ACC112 (cell line): ENCODE results near the gene TTLL1.
A peak's percentile ranks its signal among the peaks of the same experiment; 100 is the strongest.

Source experiments
- H2AFZ ChIP-seq: fragments of 200-600 bp; sonication (generic); one replicate; pipeline ENCODE4 v1.6.0; 2017; ENCODE audit warnings: antibody characterized with exemption, low read length; ENCODE audit not compliant: unreplicated experiment
- H3K27ac ChIP-seq: fragments of 200-600 bp; sonication (generic); 2 replicates; pipeline ENCODE4 v1.5.1; 2014; ENCODE audit warnings: low read depth, mild to moderate bottlenecking, antibody characterized with exemption, low read length, moderate library complexity
- H3K27me3 ChIP-seq: fragments of 200-600 bp; sonication (generic); 2 replicates; pipeline ENCODE4 v1.6.1; 2014; ENCODE audit warnings: mild to moderate bottlenecking, antibody characterized with exemption, low read length, moderate library complexity, mixed read lengths; ENCODE audit not compliant: insufficient read depth
- H3K36me3 ChIP-seq: fragments of 200-600 bp; sonication (generic); 2 replicates; pipeline ENCODE4 v1.6.1; 2016; ENCODE audit warnings: mild to moderate bottlenecking, antibody characterized with exemption, low read length, moderate library complexity, mixed read lengths; ENCODE audit not compliant: insufficient read depth
- H3K4me1 ChIP-seq: fragments of 200-600 bp; sonication (generic); one replicate; pipeline ENCODE4 v1.6.1; 2016; ENCODE audit warnings: low read length, mixed read lengths; ENCODE audit not compliant: insufficient read depth, unreplicated experiment, control insufficient read depth
- H3K4me3 ChIP-seq: fragments of 200-600 bp; sonication (generic); 2 replicates; pipeline ENCODE4 v1.5.1; 2014; ENCODE audit warnings: mild to moderate bottlenecking, low read depth, low read length
- H3K79me2 ChIP-seq: fragments of 200-600 bp; sonication (generic); one replicate; pipeline ENCODE4 v1.6.0; 2016; ENCODE audit warnings: low read length; ENCODE audit not compliant: control insufficient read depth, unreplicated experiment, insufficient read depth

The TTLL1 gene

DNA sequence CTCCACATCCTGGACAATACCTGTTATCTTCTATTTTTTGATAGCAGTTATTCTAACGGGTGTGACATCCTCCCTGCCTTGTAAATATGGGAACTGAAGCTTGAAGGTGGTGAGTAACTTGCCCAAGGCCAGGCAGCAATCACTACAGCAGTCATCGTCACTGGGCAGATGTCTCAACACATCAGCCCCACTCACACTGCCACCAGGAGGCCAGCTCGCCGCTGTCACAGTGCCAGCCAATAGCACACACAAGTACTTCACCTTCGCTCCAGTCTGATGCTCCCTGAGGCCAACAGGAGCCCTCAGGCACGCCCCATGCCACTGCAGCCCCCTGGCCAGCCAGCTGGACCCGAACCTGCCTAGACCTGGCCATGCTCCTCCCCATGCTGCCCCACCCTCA lies 4.9 kb upstream of the TTLL1 start:
- no peaks in the 10 kb centered on the region for H3K79me2 ChIP-seq
- no peak overlapping the region for H3K27ac ChIP-seq
- H3K4me3 ChIP-seq, result no peak overlapping the region
- no peaks in the 10 kb centered on the region for H3K27me3 ChIP-seq
- no peaks in the 10 kb centered on the region for H3K4me1 ChIP-seq
- H3K36me3 ChIP-seq, result no peaks in the 10 kb centered on the region
- H2AFZ ChIP-seq, result no peak overlapping the region

GRCh38 chr22:43092085-43092484 lies 2.9 kb upstream of the TTLL1 start:
- Histone ChIP-seq H2AFZ (no peak overlapping the region), H3K79me2 (no peaks in the 10 kb centered on the region), H3K4me3 (no peak overlapping the region), H3K27ac (no peak overlapping the region), H3K36me3 (no peaks in the 10 kb centered on the region), H3K27me3 (no peaks in the 10 kb centered on the region), H3K4me1 (no peaks in the 10 kb centered on the region)

DNA sequence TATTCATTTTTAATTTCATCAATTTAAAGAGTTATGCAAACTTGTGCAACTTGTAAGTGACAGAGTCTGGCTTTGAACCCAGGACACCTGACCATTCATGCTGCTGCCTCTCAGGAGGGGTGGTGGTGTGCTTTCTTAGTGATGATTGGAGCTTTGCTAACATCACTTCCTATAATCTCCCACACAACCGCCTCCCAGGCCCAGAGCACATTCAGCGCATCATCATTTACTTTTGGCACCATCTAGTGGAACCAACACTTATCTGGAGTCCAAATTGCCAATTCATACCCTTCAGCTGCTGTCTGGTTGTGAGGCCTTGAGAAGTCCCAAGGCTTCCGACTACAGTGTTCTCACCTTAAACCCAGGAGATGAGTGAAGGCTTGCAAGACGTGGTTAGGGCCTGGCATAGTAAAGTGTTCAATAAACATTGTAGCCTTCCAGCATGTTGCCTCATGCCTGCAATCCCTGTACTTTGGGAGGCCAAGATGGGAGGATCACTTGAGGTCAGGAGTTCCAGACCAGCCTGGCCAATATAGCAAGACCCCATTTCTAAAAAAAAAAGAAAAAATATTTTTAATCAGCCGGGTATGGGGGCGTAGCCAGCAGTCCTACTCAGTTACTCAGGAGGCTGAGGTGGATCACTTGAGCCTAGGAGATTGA lies 1.1 kb upstream of the TTLL1 start:
- Histone ChIP-seq H3K79me2 (no peaks in the 10 kb centered on the region), H3K36me3 (no peaks in the 10 kb centered on the region), H3K27ac (no peak overlapping the region), H3K4me3 (no peak overlapping the region), H2AFZ (no peak overlapping the region), H3K27me3 (no peaks in the 10 kb centered on the region), H3K4me1 (no peaks in the 10 kb centered on the region)

DNA sequence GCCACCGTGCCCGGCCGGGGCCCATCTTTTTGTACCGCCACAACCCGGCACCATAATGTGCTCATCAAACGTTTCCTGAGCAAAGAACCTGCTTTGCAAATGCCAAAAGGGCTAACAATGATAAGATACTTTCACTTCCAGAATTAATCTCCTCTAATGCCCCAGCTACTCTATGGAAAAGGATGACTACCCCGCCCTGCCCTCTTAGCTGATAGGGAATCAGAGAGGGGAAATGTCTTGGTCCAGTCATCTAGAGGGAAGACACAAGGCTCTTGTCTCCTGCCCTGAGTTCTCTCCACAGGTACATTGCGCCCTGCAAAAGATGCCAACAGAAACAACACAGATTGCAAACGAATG lies 586 bp downstream of the TTLL1 start:
- Histone ChIP-seq H3K4me1 (no peaks in the 10 kb centered on the region), H3K79me2 (no peaks in the 10 kb centered on the region), H3K27ac (peak overlapping the region; percentile 2; the same call in 1 of the 2 replicates), H3K27me3 (no peaks in the 10 kb centered on the region), H3K36me3 (no peaks in the 10 kb centered on the region), H2AFZ (peak overlapping the region; percentile 20), H3K4me3 (peak overlapping the region; percentile 78)

DNA sequence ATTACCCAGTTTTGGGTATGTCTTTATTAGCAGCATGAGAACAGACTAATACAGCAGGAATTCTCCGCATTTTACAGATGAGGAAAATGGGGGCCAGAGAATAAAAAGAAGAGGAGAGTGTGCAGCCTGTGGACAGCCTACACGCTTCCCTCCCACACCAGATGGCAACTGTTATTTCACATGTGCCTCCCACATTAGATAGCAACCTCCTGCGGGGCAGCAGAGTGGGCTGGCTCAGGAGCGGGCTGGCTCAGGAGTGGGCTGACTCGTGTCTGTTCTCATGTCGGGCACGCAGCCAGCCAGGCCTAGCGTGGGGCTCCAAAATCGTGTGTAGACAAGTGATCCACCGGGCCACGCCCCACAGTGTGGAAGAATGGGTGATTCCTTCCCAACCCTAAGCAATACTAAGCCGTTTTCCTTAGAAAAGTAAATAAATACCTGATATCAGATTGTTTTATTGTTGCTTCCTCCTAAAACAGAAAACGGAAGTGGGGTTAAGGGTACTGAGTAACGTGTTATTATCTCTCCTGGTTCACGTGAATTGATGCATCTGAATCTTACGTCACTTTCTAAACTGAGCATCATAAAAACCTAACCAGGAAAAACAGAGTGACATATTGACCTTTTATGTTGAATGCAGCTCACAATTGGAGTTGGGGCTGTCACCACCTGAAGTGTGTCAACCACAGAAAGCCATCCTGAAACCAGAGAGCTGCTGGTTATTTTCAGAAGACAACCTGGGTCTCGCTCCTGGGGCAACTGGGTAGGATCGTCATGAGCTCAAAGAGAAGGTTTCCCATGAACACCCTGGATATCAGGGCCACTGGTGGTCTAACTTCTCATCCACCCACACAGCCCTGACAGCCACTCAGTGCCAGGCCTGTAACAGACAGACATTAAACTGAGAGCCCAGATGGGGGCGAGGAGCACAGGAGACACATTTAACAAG lies 3.3 kb downstream of the TTLL1 start:
- no peak overlapping the region for H3K4me3 ChIP-seq

GRCh38 chr22:43081968-43082367 lies 7.2 kb downstream of the TTLL1 start:
- H3K79me2 ChIP-seq, result no peaks in the 10 kb centered on the region
- no peak overlapping the region for H2AFZ ChIP-seq
- no peaks in the 10 kb centered on the region for H3K27me3 ChIP-seq

More for the DNA sequence above, 3.3 kb downstream of the TTLL1 start:
- no peak overlapping the region for H3K27ac ChIP-seq
- no peak overlapping the region for H2AFZ ChIP-seq
- H3K36me3 ChIP-seq, result no peaks in the 10 kb centered on the region
- no peaks in the 10 kb centered on the region for H3K79me2 ChIP-seq
- H3K4me1 ChIP-seq, result no peaks in the 10 kb centered on the region
- no peaks in the 10 kb centered on the region for H3K27me3 ChIP-seq

GRCh38 chr22:43080616-43081015 lies 8.6 kb downstream of the TTLL1 start:
- no peak overlapping the region for H3K4me3 ChIP-seq
- no peaks in the 10 kb centered on the region for H3K79me2 ChIP-seq
- no peak overlapping the region for H3K27ac ChIP-seq
- H3K4me1 ChIP-seq, result no peaks in the 10 kb centered on the region
- no peaks in the 10 kb centered on the region for H3K36me3 ChIP-seq
- H2AFZ ChIP-seq, result no peak overlapping the region
- no peaks in the 10 kb centered on the region for H3K27me3 ChIP-seq

More at GRCh38 chr22:43081968-43082367, 7.2 kb downstream of the TTLL1 start:
- Histone ChIP-seq H3K27ac (no peak overlapping the region), H3K4me1 (no peaks in the 10 kb centered on the region), H3K36me3 (no peaks in the 10 kb centered on the region), H3K4me3 (no peak overlapping the region)

- H3K27me3 ChIP-seq, result no peaks in the 10 kb centered on the region
- H3K4me3 ChIP-seq, result no peak overlapping the region
- H3K79me2 ChIP-seq, result no peaks in the 10 kb centered on the region
- no peaks in the 10 kb centered on the region for H3K4me1 ChIP-seq
- no peak overlapping the region for H2AFZ ChIP-seq
- no peak overlapping the region for H3K27ac ChIP-seq
- no peaks in the 10 kb centered on the region for H3K36me3 ChIP-seq
Observed at GRCh38 chr22:43079742-43080141, 9.4 kb downstream of the TTLL1 start.

DNA sequence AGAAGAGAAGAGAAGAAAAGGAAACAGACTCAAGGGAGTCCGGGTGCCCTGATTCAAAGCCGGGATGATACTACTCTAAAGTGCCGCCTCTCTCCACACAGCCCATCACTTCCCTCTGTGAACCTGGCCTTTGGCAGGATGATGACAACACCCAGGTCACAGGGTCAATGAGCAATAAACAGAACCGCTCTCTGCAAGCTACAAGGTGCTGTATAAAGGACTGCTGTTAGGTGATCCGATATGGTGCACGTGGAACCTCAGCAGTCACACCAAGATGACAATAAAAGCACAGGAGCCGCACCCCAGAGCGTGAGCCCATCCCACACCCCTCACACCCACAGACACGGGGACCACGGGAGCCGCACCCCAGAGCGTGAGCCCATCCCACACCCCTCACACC lies 10.7 kb downstream of the TTLL1 start:
- H3K4me3 ChIP-seq, result no peak overlapping the region
- H2AFZ ChIP-seq, result no peak overlapping the region
- no peak overlapping the region for H3K27ac ChIP-seq
- H3K4me1 ChIP-seq, result no peaks in the 10 kb centered on the region
- no peaks in the 10 kb centered on the region for H3K36me3 ChIP-seq
- no peaks in the 10 kb centered on the region for H3K27me3 ChIP-seq
- H3K79me2 ChIP-seq, result no peaks in the 10 kb centered on the region

GRCh38 chr22:43077121-43077877 lies 11.9 kb downstream of the TTLL1 start:
- no peaks in the 10 kb centered on the region for H3K36me3 ChIP-seq
- no peaks in the 10 kb centered on the region for H3K27me3 ChIP-seq
- no peak overlapping the region for H3K4me3 ChIP-seq
- H3K4me1 ChIP-seq, result no peaks in the 10 kb centered on the region
- H2AFZ ChIP-seq, result no peak overlapping the region
- H3K79me2 ChIP-seq, result no peaks in the 10 kb centered on the region
- no peak overlapping the region for H3K27ac ChIP-seq
